Fibroblast of peridontal ligament (primary cell): ENCODE results near the gene SETD3.

Source experiments
- DNase-seq: peaks from one replicate; pipeline ENCODE4 v3.0.0-alpha.2; 2010; ENCODE audit errors: extremely low read depth

The SETD3 gene

DNA sequence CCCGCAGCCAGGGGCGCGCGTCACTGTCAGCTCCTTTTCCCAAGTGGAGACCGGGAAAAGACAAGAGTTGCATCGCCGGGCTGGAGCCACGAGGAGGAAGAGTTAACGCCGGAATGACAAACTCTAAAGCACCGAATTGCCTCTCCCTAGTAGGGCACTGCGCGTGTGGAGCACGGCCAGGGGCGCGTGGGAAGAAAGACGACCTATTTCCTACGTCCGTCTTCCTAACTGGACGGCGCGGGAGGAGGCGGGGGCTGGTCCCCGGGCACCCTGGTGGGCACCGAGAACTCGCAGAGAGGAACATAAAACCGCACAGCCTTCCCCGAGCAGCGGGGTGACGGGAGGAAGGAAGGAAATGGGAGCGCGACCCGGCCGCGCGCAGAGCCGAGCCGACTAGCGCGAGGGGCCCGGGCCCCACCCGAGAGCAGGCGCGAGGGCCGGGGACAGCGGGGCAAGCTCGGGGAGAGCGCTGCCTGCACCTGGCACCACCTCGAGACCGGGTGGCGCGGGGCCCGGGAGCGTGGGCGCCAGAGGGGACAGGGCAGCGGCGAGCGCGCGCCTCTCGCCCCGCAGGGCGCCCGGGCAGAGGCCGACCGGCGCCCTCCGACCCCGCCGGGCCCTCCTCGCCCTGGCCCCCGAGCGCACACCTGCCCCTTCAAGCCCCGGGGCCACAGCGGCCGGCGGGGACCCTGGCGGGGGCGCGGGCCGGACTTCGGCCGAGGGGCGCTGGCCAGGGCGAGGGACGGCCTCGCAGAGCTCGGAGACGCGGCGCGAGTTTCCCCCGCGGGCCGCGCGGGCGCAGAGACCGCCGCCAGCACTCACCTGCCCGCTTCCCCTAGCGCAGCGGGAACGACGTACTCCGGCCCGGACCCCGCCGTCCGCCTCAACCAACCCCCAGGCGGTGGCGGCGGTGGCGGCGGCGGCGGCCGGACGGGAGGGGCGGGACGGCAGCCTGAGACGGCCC is at the start of gene SETD3:
Gene SETD3 (minus strand): TSS at position 954 of the 964 bp plus-strand sequence. CDS start 15,054 bp downstream, outside the sequence.
- DNase-seq, result peak; percentile 48

DNA sequence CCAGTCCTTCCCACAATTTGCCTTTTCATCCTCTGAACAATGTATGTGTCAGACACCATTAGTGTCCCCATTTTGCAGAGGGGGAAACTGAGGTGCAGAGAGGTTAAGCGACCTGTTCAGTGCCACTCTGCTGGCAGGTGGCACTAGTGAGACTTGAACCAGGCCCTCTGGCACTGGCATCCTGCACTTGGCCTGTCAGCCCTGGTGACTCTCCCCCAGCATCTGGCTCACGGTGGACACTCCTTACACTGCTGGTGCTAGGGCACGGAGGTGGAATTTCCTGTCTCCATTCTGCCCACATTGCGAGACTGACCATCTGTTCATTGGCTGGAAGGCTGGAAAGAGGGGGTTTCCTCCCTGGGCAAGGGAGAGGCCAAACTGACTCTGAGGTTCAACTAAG is 49.2 kb upstream of the SETD3 start:
- no peak for DNase-seq

GRCh38 chr14:99527427-99528076 is 46.9 kb upstream of the SETD3 start:
- DNase-seq, result no peak

- DNase-seq, result no peak
Measured at GRCh38 chr14:99527026-99527425, 46.4 kb upstream of the SETD3 start.

- DNase-seq, result no peak
Measured at GRCh38 chr14:99525699-99526080, 45.0 kb upstream of the SETD3 start.

DNA sequence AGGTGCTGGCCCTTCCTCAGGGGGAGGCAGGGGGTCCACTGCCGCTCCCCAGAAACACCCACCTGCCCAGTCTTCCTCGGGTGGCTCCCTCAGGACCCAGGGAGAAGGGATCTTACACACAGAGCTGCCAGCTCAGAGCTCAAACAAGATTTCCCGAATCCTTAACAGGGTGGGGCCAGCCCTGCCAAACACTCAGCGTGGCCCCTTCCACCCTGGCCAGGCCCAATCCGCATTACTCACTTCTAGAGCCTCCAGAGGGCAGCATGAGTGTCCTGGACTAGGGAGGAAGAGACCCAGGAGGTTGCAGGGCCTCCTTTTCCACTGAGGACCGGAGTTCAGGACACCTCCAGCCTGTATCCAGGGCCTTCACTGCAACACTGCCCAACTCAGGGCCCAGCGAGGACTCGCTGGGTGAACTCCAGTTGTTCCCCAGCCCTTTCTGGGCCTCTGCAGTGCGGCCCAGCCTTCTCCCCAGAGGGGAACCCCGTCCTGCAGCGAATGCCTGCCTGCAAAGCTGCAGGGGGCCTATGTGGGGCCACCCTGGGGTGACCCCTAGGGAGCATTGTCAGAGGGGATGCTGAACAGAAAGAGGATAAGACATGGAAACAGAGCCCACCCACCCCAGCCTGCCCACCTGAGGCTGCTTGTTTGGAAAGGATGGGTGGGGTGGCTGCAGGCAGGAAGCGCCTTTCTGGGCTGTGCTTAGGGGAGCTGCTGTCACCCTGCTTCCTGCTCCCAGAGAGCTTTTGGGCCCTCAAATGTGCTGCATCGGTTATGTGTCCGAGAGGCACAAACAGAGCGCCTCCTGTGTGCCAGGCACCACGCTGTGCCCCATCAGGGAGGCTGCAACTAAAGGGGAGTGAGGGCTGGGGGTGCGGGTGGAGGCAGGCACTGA is 44.4 kb upstream of the SETD3 start:
- peak; percentile 40 for DNase-seq

DNA sequence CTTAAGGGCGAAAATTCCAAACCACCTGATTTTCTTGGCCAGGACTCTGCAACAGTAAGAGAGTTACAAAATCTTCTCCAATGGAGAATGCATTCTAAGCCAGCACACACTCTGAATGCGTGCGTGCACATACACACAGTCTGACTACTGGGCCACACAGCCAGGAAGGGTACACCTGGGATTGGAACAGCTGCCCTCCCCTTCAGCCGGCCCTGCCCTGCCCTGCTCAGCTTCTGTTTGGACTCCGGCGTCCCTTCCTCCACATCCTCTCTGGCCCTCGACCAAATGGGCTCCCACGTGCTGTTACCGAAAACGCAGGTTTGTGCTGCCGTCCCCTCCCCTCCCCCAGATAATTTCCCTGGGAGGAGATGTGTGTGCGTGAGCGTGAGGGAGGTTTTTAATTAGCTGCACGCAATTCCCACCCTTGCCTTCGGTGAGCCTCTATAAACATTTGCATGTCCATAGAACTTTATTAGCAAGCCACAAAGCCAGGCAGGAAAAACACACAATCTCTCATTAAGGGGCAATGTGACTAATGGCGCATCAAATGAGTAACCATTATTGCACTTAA is 43.5 kb upstream of the SETD3 start:
- no peak for DNase-seq

GRCh38 chr14:99523704-99524055 is 43.0 kb upstream of the SETD3 start:
- no peak for DNase-seq

GRCh38 chr14:99522934-99523703 is 42.5 kb upstream of the SETD3 start:
- DNase-seq, result no peak

DNA sequence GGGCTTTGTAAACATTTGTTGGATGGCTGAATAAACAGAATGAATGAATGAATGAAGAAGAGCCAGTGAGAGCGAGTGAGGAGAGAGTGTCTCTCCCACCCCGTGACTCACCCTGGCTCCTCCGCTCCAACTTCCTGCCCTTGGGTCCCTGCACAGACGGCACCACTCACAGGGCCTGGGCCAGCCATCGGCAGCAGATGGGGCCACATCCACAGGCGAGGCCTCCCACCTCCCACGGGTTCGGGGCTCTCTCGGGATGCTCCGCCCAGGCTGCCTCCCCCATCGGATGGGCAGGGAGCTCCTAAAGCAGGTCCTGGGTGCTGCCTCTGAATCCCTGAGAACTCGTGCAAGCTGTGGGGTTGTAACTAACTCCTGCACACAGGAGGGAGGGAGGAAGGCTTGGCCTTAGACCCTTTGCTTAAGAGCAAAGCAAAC is 41.8 kb upstream of the SETD3 start:
- no peak for DNase-seq

DNA sequence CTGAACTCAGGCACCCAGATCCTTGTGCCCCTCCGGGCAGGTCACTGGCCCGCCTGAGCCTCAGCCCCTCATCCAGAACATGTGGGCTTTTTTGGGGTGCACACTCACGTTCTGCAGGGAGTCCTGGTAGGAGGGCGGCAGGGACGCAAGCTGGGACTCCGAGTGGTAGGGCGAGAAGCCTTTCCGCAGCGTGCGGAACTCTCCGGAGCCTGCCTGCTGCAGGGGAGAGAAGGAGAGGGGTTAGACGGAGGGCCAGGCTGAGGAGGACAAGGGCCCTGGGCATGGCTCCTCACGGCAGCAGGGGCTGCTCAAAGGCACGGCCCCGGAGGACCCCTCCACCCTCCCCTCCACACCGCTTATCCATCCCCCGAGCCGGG is 41.4 kb upstream of the SETD3 start:
- no peak for DNase-seq

GRCh38 chr14:99521176-99522024 is 40.7 kb upstream of the SETD3 start:
- DNase-seq, result no peak

DNA sequence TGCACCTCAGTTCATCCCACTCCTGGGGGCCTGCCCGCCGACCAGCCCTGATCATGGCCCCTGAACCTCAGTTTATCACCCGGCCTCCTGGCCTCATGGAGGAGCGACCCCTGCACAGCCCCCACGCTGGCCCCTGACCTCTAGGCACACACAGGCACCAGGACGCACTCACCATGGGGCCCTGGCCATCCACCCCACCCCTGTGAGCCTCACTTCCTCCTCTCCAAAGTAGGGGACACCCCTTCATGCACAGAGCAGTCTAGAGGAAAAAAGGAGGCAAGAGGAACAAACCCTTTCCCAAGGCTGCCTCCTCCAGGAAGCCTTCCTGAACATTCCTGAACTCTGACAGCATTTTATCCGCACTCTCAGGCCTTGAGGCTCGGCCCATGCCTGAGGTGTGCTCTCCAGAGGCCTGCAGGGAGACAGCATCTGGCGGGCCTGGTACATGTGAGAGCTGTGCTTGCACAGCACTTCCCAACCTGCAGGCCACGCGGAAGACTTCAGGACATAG is 40.0 kb upstream of the SETD3 start:
- no peak for DNase-seq

GRCh38 chr14:99519931-99520421 is 39.3 kb upstream of the SETD3 start:
- DNase-seq, result no peak

GRCh38 chr14:99519347-99519881 is 38.8 kb upstream of the SETD3 start:
- no peak for DNase-seq

- peak; percentile 21 for DNase-seq
Measured at GRCh38 chr14:99518441-99519346, 38.0 kb upstream of the SETD3 start.

DNA sequence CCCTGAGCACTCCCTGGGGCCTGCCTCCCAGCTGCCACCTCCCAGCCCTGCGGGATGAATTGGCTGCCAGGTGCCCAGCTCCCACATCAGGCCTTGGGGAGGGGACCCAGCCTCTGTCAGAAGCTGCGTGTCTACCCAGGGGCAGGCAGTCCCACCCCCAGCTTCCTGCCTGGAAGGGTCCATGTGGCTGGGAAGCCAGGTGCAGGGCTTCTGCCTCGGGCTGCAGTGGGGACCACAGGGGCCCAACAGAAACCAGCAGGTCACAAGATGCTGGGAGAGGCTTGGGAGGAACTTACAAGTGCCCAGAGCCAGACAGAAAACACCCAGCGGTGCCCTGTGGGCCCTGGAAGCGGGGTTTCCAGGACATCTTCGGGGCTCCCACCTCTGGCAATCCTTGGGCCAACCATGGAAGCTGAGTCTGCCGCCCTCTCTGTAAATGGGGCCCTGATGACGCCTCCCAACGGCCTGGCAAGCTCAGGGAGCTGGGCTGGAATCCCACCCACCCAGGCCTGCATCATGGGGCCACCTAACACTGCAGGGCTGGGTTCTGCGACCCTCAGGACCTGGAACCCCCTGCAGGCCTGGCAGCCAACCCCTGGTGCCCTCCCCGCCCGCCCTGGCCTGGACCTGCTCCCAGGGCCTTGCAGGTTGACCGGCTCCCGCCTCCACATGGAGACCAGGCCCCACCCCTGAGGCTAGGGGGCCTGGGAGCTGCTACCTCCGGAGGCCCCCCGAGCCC is 37.2 kb upstream of the SETD3 start:
- DNase-seq, result no peak
